Measurements from ENCODE around the gene POU2AF1. TPM values are rescaled to one million over a fixed set of nuclear protein-coding genes. Genes with fewer than 3 reads are reported as not detected.

Gene POU2AF1
- total and polyA plus RNA-seq, 2 of the 8 experiments (the other 6 are each of a cell fraction or from before 2014, with no cell fraction given), result not detected

DNA sequence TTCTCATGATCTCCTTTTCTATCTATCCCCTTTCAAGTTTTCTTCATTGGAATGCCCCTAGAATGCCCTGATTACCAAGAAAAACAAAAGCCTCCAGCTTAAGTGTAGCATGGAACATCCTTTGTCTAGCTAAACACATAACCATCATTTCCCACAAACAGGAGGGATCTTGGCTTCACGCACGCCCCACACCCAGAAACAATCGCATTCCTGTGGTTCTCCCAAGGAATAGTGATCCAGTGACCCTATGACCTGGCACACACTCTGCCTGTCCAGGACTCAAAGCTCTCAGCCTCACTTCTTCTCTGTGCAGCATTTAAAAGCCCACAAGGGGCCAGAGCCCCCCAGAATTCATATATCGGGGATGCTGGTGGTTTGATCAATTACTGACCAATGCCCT lies 9.3 kb upstream of the POU2AF1 start:
- Histone ChIP-seq H3K4ac (replicated peaks; ENCODE audit: insufficient read length, low read depth, low read length) (no peak overlapping the region), H3K27ac (ENCODE audit: low read depth, low read length) (no peak overlapping the region), H3K4me1 (replicated peaks in 1 of 4; ENCODE audit: control insufficient read depth in 3 of 4, insufficient read depth in 4 of 4, low read length in 3 of 4) (no peaks in the 10 kb centered on the region), H3K14ac (ENCODE audit: insufficient read length) (no peak overlapping the region), H3K18ac (ENCODE audit: extremely low read depth, low read length) (no peak overlapping the region), H3K9ac (replicated peaks in 1 of 4; ENCODE audit: extremely low read depth in 1 of 4, low read depth in 3 of 4, low read length in 3 of 4) (no peak overlapping the region), H2AK5ac (ENCODE audit: low read depth, low read length) (no peak overlapping the region), H3K56ac (replicated peaks; ENCODE audit: insufficient read length, low read depth, low read length) (no peak overlapping the region), H2AFZ (ENCODE audit: low read length) (no peak overlapping the region), H4K20me1 (replicated peaks in 1 of 2; ENCODE audit: control insufficient read depth in 1 of 2, insufficient read depth in 2 of 2, low read length in 2 of 2) (no peaks in the 10 kb centered on the region), H4K5ac (ENCODE audit: insufficient read length, low read depth, low read length) (no peak overlapping the region), H2BK5ac (ENCODE audit: low read depth, low read length) (no peak overlapping the region), H3K23me2 (ENCODE audit: low read depth, low read length) (no peaks in the 10 kb centered on the region), H3K9me3 (ENCODE audit: insufficient read depth in 2 of 2, low read depth in 1 of 2, low read length in 1 of 2) (no peaks in the 10 kb centered on the region), H2BK12ac (ENCODE audit: low read depth, low read length) (no peak overlapping the region), H2BK20ac (ENCODE audit: low read length) (no peak overlapping the region), H4K91ac (replicated peaks; ENCODE audit: insufficient read length, low read length) (no peak overlapping the region), H3K79me1 (ENCODE audit: low read depth, low read length) (no peaks in the 10 kb centered on the region), H3K4me3 (ENCODE audit: extremely low read depth in 1 of 4, insufficient read depth in 2 of 4, low read depth in 3 of 4, low read length in 4 of 4) (no peak overlapping the region), H3K79me2 (ENCODE audit: control insufficient read depth in 1 of 2, insufficient read depth in 2 of 2, low read length in 2 of 2) (no peaks in the 10 kb centered on the region), H4K8ac (ENCODE audit: extremely low read depth, insufficient read depth, low read length) (no peak overlapping the region), H3K23ac (ENCODE audit: insufficient read length) (no peak overlapping the region), H3K36me3 (ENCODE audit: control insufficient read depth in 2 of 4, insufficient read depth in 4 of 4, low read length in 3 of 4) (no peaks in the 10 kb centered on the region), H2BK120ac (replicated peaks; ENCODE audit: low read depth, low read length) (no peak overlapping the region), H2BK15ac (ENCODE audit: low read length) (no peak overlapping the region), H3K4me2 (ENCODE audit: insufficient read depth in 1 of 2, low read depth in 2 of 2, low read length in 2 of 2) (no peak overlapping the region), H3K27me3 (replicated peaks in 1 of 4; ENCODE audit: control insufficient read depth in 3 of 4, extremely low read depth in 1 of 4, insufficient read depth in 3 of 4, low read length in 3 of 4) (no peaks in the 10 kb centered on the region)
- TF ChIP-seq EGR1 (IDR thresholded peaks at IDR 0.05; ENCODE audit: borderline replicate concordance, low read depth, low read length), result no peak
- TF ChIP-seq POLR2AphosphoS5 (IDR thresholded peaks at IDR 0.05; ENCODE audit: low read depth, low read length), result no peak
- TF ChIP-seq EP300 (IDR thresholded peaks at IDR 0.05; ENCODE audit: borderline replicate concordance in 1 of 2, low read depth in 2 of 2, low read length in 2 of 2), result no peak
- no peak for TF ChIP-seq EZH2 (IDR thresholded peaks at IDR 0.05; ENCODE audit: low read depth, low read length, severe bottlenecking)
- no peak for TF ChIP-seq CEBPB (IDR thresholded peaks at IDR 0.05; ENCODE audit: low read depth, low read length)
- TF ChIP-seq HDAC2 (IDR thresholded peaks at IDR 0.05; ENCODE audit: borderline replicate concordance in 1 of 2, low read depth in 2 of 2, low read length in 2 of 2), result no peak
- no peak for TF ChIP-seq TCF12 (IDR thresholded peaks at IDR 0.05; ENCODE audit: low read depth, low read length)
- TF ChIP-seq TBP (IDR thresholded peaks at IDR 0.05; ENCODE audit: low read depth, low read length), result no peak
- WGBS, 2 experiments (ENCODE audit: extremely low coverage in 1 of 2, insufficient coverage in 1 of 2, insufficient read length in 1 of 2, insufficient replicate concordance in 2 of 2, low coverage in 1 of 2, low lambda C conversion rate in 2 of 2, missing lambda C conversion rate in 1 of 2), result 85% methylated on average over 4 of the region's 4 CpGs; no CpG with 5 or more reads in 1 of the 2 experiments
- ChIA-PET POLR2A (ENCODE audit: partially characterized antibody) (no interaction called here), CTCF (ENCODE audit: partially characterized antibody) (interaction anchor here (1.3 to 2.4 kb wide), 3 partner anchors 35 to 41 kb away, joined by 6 to 7 read pairs (median 7); no protein-coding TSS in a partner anchor)
- DNase-seq (ENCODE audit: low read depth in 1 of 2, low spot score in 2 of 2) (no peak), FAIRE-seq (no peak)

All from H1 (cell line).